PFSK-1 (cell line): ENCODE results near the gene PAM16.

ENCODE experiments used
- POLR2AphosphoS5 ChIP-seq: IDR thresholded peaks from 2 replicates; pipeline ENCODE4 v1.6.1; 2012; ENCODE audit warnings: low read depth, mild to moderate bottlenecking, control low read depth, low read length, moderate library complexity
- SIN3A ChIP-seq: IDR thresholded peaks from 2 replicates; pipeline ENCODE4 v1.6.1; 2012; ENCODE audit warnings: mild to moderate bottlenecking, low read length, moderate library complexity, borderline replicate concordance; ENCODE audit not compliant: insufficient read depth
- TAF1 ChIP-seq: IDR thresholded peaks from 2 replicates; pipeline ENCODE4 v1.6.1; 2012; ENCODE audit warnings: low read length, control low read depth, borderline replicate concordance; ENCODE audit not compliant: insufficient read depth

GRCh38 chr16:4338712-4339299 lies 12.3 kb downstream of the PAM16 start:
- TF ChIP-seq POLR2AphosphoS5 (no peak), TAF1 (no peak), SIN3A (no peak)
